NCI-H226 (cell line): Measurements from ENCODE around the gene METTL25B.
A peak's percentile ranks its signal among the peaks of the same experiment; 100 is the strongest.

Source experiments
- DNase-seq: peaks from one replicate; pipeline ENCODE4 v3.0.0-alpha.2; 2015

Gene METTL25B

GRCh38 chr1:156727926-156728598 is at the start of gene METTL25B:
TSS of gene METTL25B (plus strand) at chr1:156728469. CDS start at chr1:156729105, 636 bp downstream.
- DNase-seq = peak; percentile 81

- DNase-seq = no peak
Observed at GRCh38 chr1:156680056-156680455, 48.2 kb upstream of the METTL25B start.

- no peak for DNase-seq
Observed at GRCh38 chr1:156681196-156681960, 46.9 kb upstream of the METTL25B start.

- DNase-seq = no peak
Observed at GRCh38 chr1:156682166-156682890, 45.9 kb upstream of the METTL25B start.

GRCh38 chr1:156684227-156684782 is 44.0 kb upstream of the METTL25B start:
- peak; percentile 93 for DNase-seq

GRCh38 chr1:156689035-156689952 is 39.0 kb upstream of the METTL25B start:
- peak; percentile 85 for DNase-seq

GRCh38 chr1:156689953-156690674 is 38.2 kb upstream of the METTL25B start:
- DNase-seq = peak; percentile 64

- DNase-seq = no peak
Observed at GRCh38 chr1:156690675-156691036, 37.6 kb upstream of the METTL25B start.

GRCh38 chr1:156691191-156691590 is 37.1 kb upstream of the METTL25B start:
- DNase-seq = no peak

GRCh38 chr1:156691665-156692440 is 36.4 kb upstream of the METTL25B start:
- DNase-seq = peak; percentile 63

- DNase-seq = no peak
Observed at GRCh38 chr1:156692441-156692924, 35.8 kb upstream of the METTL25B start.

GRCh38 chr1:156692925-156693847 is 35.1 kb upstream of the METTL25B start:
- no peak for DNase-seq

- no peak for DNase-seq
Observed at GRCh38 chr1:156693848-156694689, 34.2 kb upstream of the METTL25B start.

GRCh38 chr1:156694690-156694962 is 33.6 kb upstream of the METTL25B start:
- no peak for DNase-seq

- DNase-seq = no peak
Observed at GRCh38 chr1:156696755-156697154, 31.5 kb upstream of the METTL25B start.

GRCh38 chr1:156697481-156697880 is 30.8 kb upstream of the METTL25B start:
- no peak for DNase-seq

GRCh38 chr1:156698995-156699394 is 29.3 kb upstream of the METTL25B start:
- DNase-seq = no peak

- DNase-seq = no peak
Observed at GRCh38 chr1:156700736-156701531, 27.3 kb upstream of the METTL25B start.
